B cell (primary cell): ENCODE results near the gene PCDHGA9. TPM values are rescaled to one million over a fixed set of nuclear protein-coding genes. Genes with fewer than 3 reads are reported as not detected.

ENCODE experiments used
- ATAC-seq: fragments of 200-7000 bp; cut with Tn5 transposase; one replicate; pipeline ENCODE4 v1.10.0; 2021; ENCODE audit warnings: low read depth, mild to moderate bottlenecking, moderate number of reproducible peaks, moderate library complexity
- CTCF ChIA-PET: fragments of 350-600 bp; sonication (Branson Sonifier 250); formaldehyde crosslinking; loops from one replicate; lab custom pipeline; 2021; ENCODE audit warnings: antibody characterized with exemption, inconsistent platforms; lab: Charles Lee
- POLR2A ChIA-PET: fragments of 350-600 bp; sonication (Branson Sonifier 250); formaldehyde crosslinking; loops from one replicate; lab custom pipeline; 2021; ENCODE audit warnings: antibody characterized with exemption; lab: Charles Lee
- DNase-seq: peaks from one replicate; pipeline ENCODE4 v3.0.0; 2013
- H2AFZ ChIP-seq: 2 replicates; pipeline ENCODE4 v1.6.1; 2012; ENCODE audit warnings: mild to moderate bottlenecking, low read depth, low read length; ENCODE audit not compliant: insufficient read depth, poor library complexity, severe bottlenecking
- H3K27ac ChIP-seq, 2 donors: 1 replicate in 1 of 2; 2 replicates in 1 of 2; pipeline ENCODE4 v1.5.1; 2012 to 2013; ENCODE audit warnings: low read length in 2 of 2, mild to moderate bottlenecking in 2 of 2, moderate library complexity in 1 of 2
- H3K27me3 ChIP-seq, 4 experiments: fragments of 200-600 bp in 1 of 4; sonication (generic) in 1 of 4; replicated peaks in 1 of 4; 1 replicate in 2 of 4; 2 replicates in 2 of 4; pipeline versions ENCODE4 v1.6.1 to v1.7.0; 2013 to 2016; ENCODE audit warnings: low read length in 3 of 4, mild to moderate bottlenecking in 2 of 4, mixed read lengths in 1 of 4, moderate library complexity in 1 of 4; ENCODE audit not compliant: insufficient read depth in 4 of 4, control insufficient read depth in 3 of 4; ENCODE audit errors: control extremely low read depth in 1 of 4
- H3K36me3 ChIP-seq, 2 experiments: replicated peaks in 1 of 2; 1 replicate in 1 of 2; 2 replicates in 1 of 2; pipeline versions ENCODE4 v1.6.1 to v1.7.1; 2013; ENCODE audit warnings: low read length in 1 of 2; ENCODE audit not compliant: insufficient read depth in 2 of 2, control insufficient read depth in 1 of 2; ENCODE audit errors: control extremely low read depth in 1 of 2, extremely low read depth in 1 of 2
- H3K4me1 ChIP-seq, 2 donors: fragments of 200-600 bp in 1 of 2; sonication (generic) in 1 of 2; 1 replicate in 1 of 2; 2 replicates in 1 of 2; pipeline versions ENCODE4 v1.5.1 to v1.6.1; 2013 to 2017; ENCODE audit warnings: low read length in 2 of 2; ENCODE audit not compliant: control insufficient read depth in 2 of 2, insufficient read depth in 2 of 2
- H3K4me2 ChIP-seq: replicated peaks from 2 replicates; pipeline ENCODE3; 2012; ENCODE audit warnings: mild to moderate bottlenecking, low read depth, low read length; ENCODE audit not compliant: poor library complexity, severe bottlenecking
- H3K4me3 ChIP-seq, 5 experiments: fragments of 200-600 bp in 1 of 5; sonication (generic) in 1 of 5; 1 replicate in 3 of 5; 2 replicates in 2 of 5; pipeline versions ENCODE4 v1.5.1 to v1.7.0; 2011 to 2016; ENCODE audit warnings: low read length in 4 of 5, mild to moderate bottlenecking in 4 of 5, low read depth in 2 of 5, control low read depth in 1 of 5, moderate library complexity in 1 of 5; ENCODE audit not compliant: insufficient read depth in 1 of 5; ENCODE audit errors: control extremely low read depth in 1 of 5, extremely low read depth in 1 of 5
- H3K79me2 ChIP-seq: fragments of 200-600 bp; sonication (generic); one replicate; pipeline ENCODE4 v1.6.0; 2016; ENCODE audit warnings: low read length; ENCODE audit not compliant: control insufficient read depth, insufficient read depth
- H3K9ac ChIP-seq: fragments of 200-600 bp; sonication (generic); 2 replicates; pipeline ENCODE4 v1.6.1; 2017; ENCODE audit warnings: mild to moderate bottlenecking, low read length, moderate library complexity
- H3K9me3 ChIP-seq, 3 donors: one replicate each; pipeline versions ENCODE4 v1.6.1 to v1.7.1; 2013; ENCODE audit warnings: low read length in 2 of 3; ENCODE audit not compliant: control insufficient read depth in 2 of 3, insufficient read depth in 1 of 3; ENCODE audit errors: control extremely low read depth in 1 of 3
- H4K20me1 ChIP-seq: 2 replicates; pipeline ENCODE4 v1.6.0; 2012; ENCODE audit warnings: mild to moderate bottlenecking, low read length; ENCODE audit not compliant: insufficient read depth, control insufficient read depth, poor library complexity, severe bottlenecking
- H3K27ac Mint-ChIP-seq: one replicate; pipeline ENCODE4 v1.8.0; 2021; ENCODE audit warnings: mixed read lengths
- H3K27me3 Mint-ChIP-seq: one replicate; pipeline ENCODE4 v1.8.0; 2021; ENCODE audit warnings: mixed read lengths
- H3K4me1 Mint-ChIP-seq: one replicate; pipeline ENCODE4 v1.8.0; 2021; ENCODE audit warnings: mixed read lengths
- H3K4me3 Mint-ChIP-seq: one replicate; pipeline ENCODE4 v1.8.0; 2021; ENCODE audit warnings: mixed read lengths
- H3K9me3 Mint-ChIP-seq: one replicate; pipeline ENCODE4 v1.8.0; 2022; ENCODE audit warnings: mixed read lengths; ENCODE audit not compliant: insufficient read depth
- EZH2 ChIP-seq: IDR thresholded peaks from 2 replicates; pipeline ENCODE4 v1.6.1; 2012; ENCODE audit warnings: borderline replicate concordance, low read depth, mild to moderate bottlenecking, moderate library complexity, low read length; ENCODE audit not compliant: insufficient read depth, poor library complexity, severe bottlenecking
- WGBS: methylation state at CpG from one replicate; pipeline ENCODE4 v1.1.5; 2013; ENCODE audit warnings: missing lambda C conversion rate; ENCODE audit not compliant: insufficient coverage; 5-methylcytosine and 5-hydroxymethylcytosine counted together
- intact Hi-C: fragments of 100-400 bp; cut with micrococcal nuclease; formaldehyde crosslinking; loops from one replicate; pipeline ENCODE4 v1.10.0; 2022
- polyA plus RNA-seq: library from polyadenylated mRNA; depleted of rRNA; stranded (reverse); fragments of >200 nt; gene quantifications from 2 replicates; pipeline ENCODE4 v1.2.3, GENCODE V29; 2012
- total RNA-seq, 2 donors: library from RNA; stranded (reverse); fragments of 120-200 nt in 1 of 2; gene quantifications; 1 replicate in 1 of 2; 2 replicates in 1 of 2; pipeline versions ENCODE4 v1.2.3 to v1.2.4, GENCODE V29; 2013 to 2022
- TF ChIP-seq, protein P1 (sequence below): fragments of 200-600 bp; IDR thresholded peaks from one replicate; pipeline ENCODE4 v1.8.0; 2022; ENCODE audit warnings: antibody characterized with exemption, mild to moderate bottlenecking

PCDHGA9 gene
- total and polyA plus RNA-seq, 2 donors (not counting 1 experiment from before 2014, with no cell fraction given): 0.19 to 2.5 TPM

DNA sequence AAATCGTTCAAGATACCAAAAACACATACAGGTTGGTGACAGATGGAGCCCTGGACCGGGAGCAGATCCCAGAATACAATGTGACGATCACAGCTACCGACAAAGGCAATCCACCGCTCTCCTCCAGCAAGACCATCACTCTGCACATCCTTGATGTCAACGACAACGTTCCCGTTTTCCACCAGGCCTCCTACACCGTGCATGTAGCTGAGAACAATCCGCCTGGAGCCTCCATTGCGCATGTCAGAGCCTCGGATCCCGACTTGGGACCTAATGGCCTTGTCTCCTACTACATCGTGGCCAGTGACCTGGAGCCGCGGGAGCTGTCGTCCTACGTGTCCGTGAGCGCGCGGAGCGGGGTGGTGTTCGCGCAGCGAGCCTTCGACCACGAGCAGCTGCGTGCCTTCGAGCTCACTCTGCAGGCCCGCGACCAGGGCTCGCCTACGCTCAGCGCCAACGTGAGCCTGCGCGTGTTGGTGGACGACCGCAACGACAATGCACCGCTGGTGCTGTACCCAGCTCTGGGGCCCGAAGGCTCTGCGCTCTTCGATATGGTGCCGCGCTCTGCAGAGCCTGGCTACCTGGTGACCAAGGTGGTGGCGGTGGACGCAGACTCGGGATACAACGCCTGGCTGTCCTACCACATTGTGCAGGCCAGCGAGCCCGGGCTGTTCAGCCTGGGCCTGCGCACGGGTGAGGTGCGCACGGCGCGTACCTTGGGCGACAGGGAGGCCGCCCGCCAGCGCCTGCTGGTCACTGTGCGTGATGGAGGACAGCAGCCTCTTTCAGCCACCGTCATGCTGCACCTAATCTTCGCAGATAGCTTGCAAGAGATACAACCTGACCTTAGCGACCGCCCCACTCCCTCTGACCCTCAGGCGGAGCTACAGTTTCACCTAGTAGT is 30.8 kb upstream of the PCDHGA9 start:
- ChIA-PET CTCF (interaction anchor here (0.7 to 3.0 kb wide), 4 partner anchors 108 to 186 kb away, joined by 3 to 17 read pairs (median 3); no protein-coding TSS in a partner anchor), POLR2A (no interaction called here)
- H3K4me1 ChIP-seq: peaks cover 0 to 5% of the 10 kb centered on the region in 2 donors
- H3K4me2 ChIP-seq: no peak overlapping the region
- intact Hi-C loops: no loop called here
- WGBS: 54% methylated on average over 68 of the region's 69 CpGs
- no peak overlapping the region for H3K27ac ChIP-seq
- TF ChIP-seq, protein P1, sequence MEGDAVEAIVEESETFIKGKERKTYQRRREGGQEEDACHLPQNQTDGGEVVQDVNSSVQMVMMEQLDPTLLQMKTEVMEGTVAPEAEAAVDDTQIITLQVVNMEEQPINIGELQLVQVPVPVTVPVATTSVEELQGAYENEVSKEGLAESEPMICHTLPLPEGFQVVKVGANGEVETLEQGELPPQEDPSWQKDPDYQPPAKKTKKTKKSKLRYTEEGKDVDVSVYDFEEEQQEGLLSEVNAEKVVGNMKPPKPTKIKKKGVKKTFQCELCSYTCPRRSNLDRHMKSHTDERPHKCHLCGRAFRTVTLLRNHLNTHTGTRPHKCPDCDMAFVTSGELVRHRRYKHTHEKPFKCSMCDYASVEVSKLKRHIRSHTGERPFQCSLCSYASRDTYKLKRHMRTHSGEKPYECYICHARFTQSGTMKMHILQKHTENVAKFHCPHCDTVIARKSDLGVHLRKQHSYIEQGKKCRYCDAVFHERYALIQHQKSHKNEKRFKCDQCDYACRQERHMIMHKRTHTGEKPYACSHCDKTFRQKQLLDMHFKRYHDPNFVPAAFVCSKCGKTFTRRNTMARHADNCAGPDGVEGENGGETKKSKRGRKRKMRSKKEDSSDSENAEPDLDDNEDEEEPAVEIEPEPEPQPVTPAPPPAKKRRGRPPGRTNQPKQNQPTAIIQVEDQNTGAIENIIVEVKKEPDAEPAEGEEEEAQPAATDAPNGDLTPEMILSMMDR: no peak
- TF ChIP-seq EZH2: no peak
- DNase-seq (no peak), ATAC-seq (no peak)
- peaks cover 0 to 57% (median 34%) of the 10 kb centered on the region in 4 experiments for H3K27me3 ChIP-seq
- H3K36me3 ChIP-seq: no peaks in the 10 kb centered on the region
- Mint-ChIP-seq H3K27ac (no peak overlapping the region), H3K27me3 (peaks cover 55% of the 10 kb centered on the region), H3K9me3 (peaks cover 12% of the 10 kb centered on the region), H3K4me1 (peaks cover 8% of the 10 kb centered on the region), H3K4me3 (no peak overlapping the region)
- no peaks in the 10 kb centered on the region for H4K20me1 ChIP-seq
- no peak overlapping the region for H2AFZ ChIP-seq
- no peak overlapping the region for H3K9ac ChIP-seq
- H3K79me2 ChIP-seq: no peaks in the 10 kb centered on the region
- no peak overlapping the region for H3K4me3 ChIP-seq
- peaks cover 1 to 64% (median 47%) of the 10 kb centered on the region in 3 donors for H3K9me3 ChIP-seq
